Hippocampal formation (tissue), 2 donors: ENCODE results near the gene EPHB1.
"Not testable (repeated sequence)": the region's sequence is repeated elsewhere in the genome, so short reads cannot be mapped to it uniquely, and the experiment has no call there.

ENCODE experiments used
- DNase-seq, 2 donors: peaks; one replicate each; lab custom pipeline; 2025; lab: John Stamatoyannopoulos, UW

The EPHB1 gene

GRCh38 chr3:135213822-135214221 lies 418.8 kb downstream of the EPHB1 start:
- DNase-seq: no peak

- DNase-seq: no peak
Measured at GRCh38 chr3:135214400-135214799, 419.3 kb downstream of the EPHB1 start.

- no peak for DNase-seq
Measured at GRCh38 chr3:135215516-135215915, 420.5 kb downstream of the EPHB1 start.

GRCh38 chr3:135216659-135217058 lies 421.6 kb downstream of the EPHB1 start:
- DNase-seq: no peak

- DNase-seq: no peak
Measured at GRCh38 chr3:135217730-135218129, 422.7 kb downstream of the EPHB1 start.

- DNase-seq: no peak
Measured at GRCh38 chr3:135218304-135218703, 423.2 kb downstream of the EPHB1 start.

GRCh38 chr3:135218782-135219181 lies 423.7 kb downstream of the EPHB1 start:
- DNase-seq: no peak

- DNase-seq: no peak
Measured at GRCh38 chr3:135224815-135225362, 429.8 kb downstream of the EPHB1 start.

GRCh38 chr3:135226057-135226456 lies 431.0 kb downstream of the EPHB1 start:
- peak in 1 of 2 donors; percentile 15 for DNase-seq

GRCh38 chr3:135228201-135228600 lies 433.1 kb downstream of the EPHB1 start:
- no peak for DNase-seq

- no peak for DNase-seq
Measured at GRCh38 chr3:135229018-135229495, 434.0 kb downstream of the EPHB1 start.

- no peak for DNase-seq
Measured at GRCh38 chr3:135231737-135232136, 436.7 kb downstream of the EPHB1 start.

GRCh38 chr3:135232226-135232625 lies 437.2 kb downstream of the EPHB1 start:
- DNase-seq: no peak

- DNase-seq: not testable (repeated sequence)
Measured at GRCh38 chr3:135233476-135233875, 438.4 kb downstream of the EPHB1 start.

- no peak for DNase-seq
Measured at GRCh38 chr3:135235541-135235940, 440.5 kb downstream of the EPHB1 start.

- no peak for DNase-seq
Measured at GRCh38 chr3:135237371-135238143, 442.5 kb downstream of the EPHB1 start.

GRCh38 chr3:135238236-135238830 lies 443.3 kb downstream of the EPHB1 start:
- no peak for DNase-seq

GRCh38 chr3:135238871-135239614 lies 444.0 kb downstream of the EPHB1 start:
- no peak for DNase-seq

- no peak for DNase-seq
Measured at GRCh38 chr3:135239615-135239884, 444.5 kb downstream of the EPHB1 start.

GRCh38 chr3:135240426-135240825 lies 445.4 kb downstream of the EPHB1 start:
- no peak for DNase-seq

- DNase-seq: no peak
Measured at GRCh38 chr3:135242285-135242684, 447.2 kb downstream of the EPHB1 start.

- DNase-seq: no peak
Measured at GRCh38 chr3:135243616-135244015, 448.6 kb downstream of the EPHB1 start.

- DNase-seq: no peak
Measured at GRCh38 chr3:135246027-135246426, 451.0 kb downstream of the EPHB1 start.
